Globus pallidus (tissue), 1 donor: Measurements from ENCODE around the gene TMEM174.
A peak's percentile ranks its signal among the peaks of the same experiment; 100 is the strongest.

ENCODE experiments used
- DNase-seq: peaks from one replicate; pipeline ENCODE4 v3.0.0-alpha.2; 2015; ENCODE audit warnings: low spot score

The TMEM174 gene

GRCh38 chr5:73154208-73155006, 18.6 kb upstream of the TMEM174 start:
- no peak for DNase-seq

- DNase-seq, result no peak
These were observed 17.4 kb upstream of the TMEM174 start for GRCh38 chr5:73155271-73156222.

- no peak for DNase-seq
These were observed 15.3 kb upstream of the TMEM174 start for GRCh38 chr5:73157414-73158303.

GRCh38 chr5:73158313-73158712, 14.7 kb upstream of the TMEM174 start:
- DNase-seq, result no peak

GRCh38 chr5:73160239-73160671, 12.7 kb upstream of the TMEM174 start:
- no peak for DNase-seq

- DNase-seq, result peak; percentile 50
These were observed 2.5 kb upstream of the TMEM174 start for GRCh38 chr5:73170522-73170921.

GRCh38 chr5:73171495-73171894, 1.5 kb upstream of the TMEM174 start:
- no peak for DNase-seq

GRCh38 chr5:73174100-73174815, 1.3 kb downstream of the TMEM174 start:
- DNase-seq, result no peak

GRCh38 chr5:73176250-73176649, 3.3 kb downstream of the TMEM174 start:
- no peak for DNase-seq

GRCh38 chr5:73178265-73178664, 5.3 kb downstream of the TMEM174 start:
- DNase-seq, result no peak

GRCh38 chr5:73179730-73180129, 6.7 kb downstream of the TMEM174 start:
- no peak for DNase-seq

- DNase-seq, result no peak
These were observed 7.6 kb downstream of the TMEM174 start for GRCh38 chr5:73180566-73180965.

GRCh38 chr5:73182307-73182706, 9.3 kb downstream of the TMEM174 start:
- DNase-seq, result no peak

GRCh38 chr5:73183000-73183399, 10.0 kb downstream of the TMEM174 start:
- no peak for DNase-seq

GRCh38 chr5:73183481-73183891, 10.5 kb downstream of the TMEM174 start:
- DNase-seq, result no peak

- DNase-seq, result no peak
These were observed 14.0 kb downstream of the TMEM174 start for GRCh38 chr5:73186976-73187375.

GRCh38 chr5:73188764-73189531, 16.0 kb downstream of the TMEM174 start:
- no peak for DNase-seq

- DNase-seq, result peak; percentile 19
These were observed 16.9 kb downstream of the TMEM174 start for GRCh38 chr5:73189871-73190376.

- DNase-seq, result no peak
These were observed 19.4 kb downstream of the TMEM174 start for GRCh38 chr5:73192370-73192769.

- DNase-seq, result no peak
These were observed 20.6 kb downstream of the TMEM174 start for GRCh38 chr5:73193592-73193991.
